RCC 7860 (cell line): ENCODE results near the gene RARG.
"Not testable (repeated sequence)": the region's sequence is repeated elsewhere in the genome, so short reads cannot be mapped to it uniquely, and the experiment has no call there.

Experiments
- DNase-seq: peaks from one replicate; pipeline ENCODE4 v3.0.0-alpha.2; 2015; ENCODE audit warnings: low spot score
- FAIRE-seq: peaks from 2 replicates; lab custom pipeline; 2012; peaks lifted over from hg19 to GRCh38; lab: Jason Lieb, UNC

The RARG gene

DNA sequence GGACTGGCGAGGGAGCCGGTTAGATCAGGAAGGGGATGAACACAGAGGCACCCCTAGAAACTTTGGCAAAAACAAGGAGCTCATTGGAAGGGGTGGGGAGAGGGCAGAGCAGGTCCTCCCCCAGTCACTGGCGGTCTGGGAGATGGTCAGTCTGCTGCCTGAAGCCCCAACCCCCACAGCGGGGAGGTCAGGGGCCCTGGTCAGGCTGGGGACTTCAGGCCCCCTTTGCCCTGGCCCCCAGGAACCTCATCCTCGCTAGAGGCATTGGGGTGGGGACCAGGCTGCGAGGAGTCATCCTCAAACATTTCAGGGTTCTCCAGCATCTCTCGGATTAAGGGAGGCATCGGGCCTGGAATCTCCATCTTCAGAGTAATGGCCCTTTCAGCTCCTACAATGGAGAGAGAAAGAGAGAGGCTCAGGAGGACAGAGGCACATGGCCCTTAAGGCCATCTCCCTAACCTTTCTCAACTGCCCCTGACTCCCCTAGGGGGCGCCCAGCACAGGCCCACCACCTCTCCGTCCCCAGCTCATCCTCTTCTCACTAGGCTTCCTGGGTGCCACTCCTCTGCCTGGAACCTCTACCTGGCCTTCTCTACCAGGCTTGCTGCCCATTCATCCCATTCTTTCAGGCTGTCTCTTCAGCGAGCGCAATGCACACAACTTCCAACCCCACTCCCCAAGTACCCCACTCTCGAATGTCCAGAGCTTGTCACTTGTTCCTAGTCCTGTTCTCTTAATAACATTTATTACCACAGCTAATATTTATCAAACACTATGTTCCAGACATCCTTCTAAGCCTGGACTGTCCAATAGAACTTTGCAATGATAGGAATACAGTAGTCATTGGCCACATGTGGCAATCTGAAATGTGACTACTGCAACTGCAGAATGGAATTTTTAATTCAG is 20.3 kb downstream of the RARG start:
- no peak for FAIRE-seq
- no peak for DNase-seq

DNA sequence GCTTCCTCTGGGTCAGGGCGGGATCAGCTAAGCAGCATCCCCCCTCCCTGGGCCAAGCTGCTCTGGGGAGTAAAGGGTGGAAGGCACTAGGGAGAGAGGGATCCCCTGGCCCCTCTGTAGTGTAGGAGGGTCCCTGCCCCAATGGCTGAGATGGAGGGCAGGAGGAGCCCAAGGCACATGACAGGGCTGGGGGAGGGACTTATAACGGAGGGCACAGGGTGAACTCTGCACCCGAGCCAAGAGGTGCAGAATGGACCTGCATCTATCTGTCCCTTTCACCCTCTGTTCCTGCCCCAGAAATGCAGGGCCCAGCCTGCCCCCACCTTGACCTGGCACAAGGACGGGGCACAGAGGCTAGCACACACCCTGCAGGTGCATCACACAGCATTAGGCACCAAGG is 21.2 kb downstream of the RARG start:
- FAIRE-seq: no peak
- DNase-seq: no peak

DNA sequence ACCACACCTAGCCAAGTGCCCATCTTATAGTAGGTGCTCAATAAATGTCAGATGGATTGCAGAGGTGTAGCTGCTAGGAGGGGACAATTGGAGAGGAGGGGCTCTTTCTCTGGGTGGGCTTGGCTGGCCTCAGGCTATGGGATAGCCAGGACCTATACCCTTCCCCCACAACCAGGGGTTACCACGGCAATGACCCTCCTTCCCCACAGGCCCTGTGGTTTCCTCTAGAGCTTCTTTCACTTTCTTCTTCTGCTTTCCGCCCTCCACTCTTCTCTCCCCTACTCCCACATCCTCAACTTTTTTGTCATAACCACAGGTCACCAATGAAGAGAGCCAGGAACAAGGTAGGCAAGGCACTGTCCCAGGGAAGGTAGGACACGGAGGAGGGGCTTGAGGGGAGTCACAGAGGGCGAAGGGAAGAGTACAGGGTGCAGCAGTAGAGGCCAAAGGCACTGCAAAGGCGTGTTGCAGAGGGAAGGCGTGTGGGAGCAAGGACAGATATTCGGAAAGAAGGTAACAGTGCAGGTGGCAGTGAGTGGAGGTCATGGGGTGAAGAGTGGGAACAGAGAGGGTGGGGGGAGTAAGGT is 23.0 kb downstream of the RARG start:
- DNase-seq: no peak
- no peak for FAIRE-seq

DNA sequence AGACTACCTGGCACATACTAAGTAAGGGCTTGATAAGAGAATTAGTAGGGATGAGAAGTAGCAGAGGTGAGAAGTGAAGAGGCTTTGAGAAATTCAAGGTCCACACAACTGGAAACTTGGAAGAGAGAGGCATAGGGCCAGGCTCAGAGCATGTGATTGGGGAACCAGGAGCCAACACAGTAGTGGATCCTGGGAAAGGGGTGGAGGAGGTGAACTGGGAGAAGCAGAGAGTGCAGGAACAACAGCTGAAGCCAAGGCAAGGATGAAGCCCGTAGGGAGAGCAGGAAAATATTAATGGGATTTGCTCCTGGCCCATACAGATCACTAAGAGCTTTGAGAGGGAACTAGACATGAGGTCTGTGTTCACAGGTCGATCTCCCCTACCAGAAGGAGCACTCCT is 23.6 kb downstream of the RARG start:
- FAIRE-seq: no peak
- DNase-seq: no peak

DNA sequence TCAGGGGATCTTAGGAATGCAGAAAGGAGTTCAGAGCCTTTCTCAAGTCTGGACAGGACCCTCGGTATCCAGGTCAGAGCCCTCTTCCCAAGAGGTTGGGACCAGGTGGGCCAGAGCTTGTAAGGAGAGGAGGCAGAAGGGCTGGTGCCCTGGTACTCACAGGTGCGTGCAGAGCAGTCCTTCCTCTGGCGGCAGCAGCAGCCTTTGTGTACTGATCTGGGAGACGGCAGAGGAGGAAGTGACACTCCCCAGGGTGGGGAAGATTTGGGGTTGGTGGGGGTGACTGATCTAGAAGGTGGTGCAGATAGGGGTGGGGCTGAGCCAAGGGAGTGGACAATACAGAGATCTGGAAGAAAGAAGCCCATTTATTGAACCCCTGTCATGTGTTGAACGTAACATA is 25.0 kb downstream of the RARG start, which contains the start of gene ITGB7:
Gene ITGB7, minus strand, starts transcription at position 210 of the 400 bp plus-strand sequence. CDS start 6,808 bp downstream, outside the sequence.
- FAIRE-seq (no peak), DNase-seq (no peak)

DNA sequence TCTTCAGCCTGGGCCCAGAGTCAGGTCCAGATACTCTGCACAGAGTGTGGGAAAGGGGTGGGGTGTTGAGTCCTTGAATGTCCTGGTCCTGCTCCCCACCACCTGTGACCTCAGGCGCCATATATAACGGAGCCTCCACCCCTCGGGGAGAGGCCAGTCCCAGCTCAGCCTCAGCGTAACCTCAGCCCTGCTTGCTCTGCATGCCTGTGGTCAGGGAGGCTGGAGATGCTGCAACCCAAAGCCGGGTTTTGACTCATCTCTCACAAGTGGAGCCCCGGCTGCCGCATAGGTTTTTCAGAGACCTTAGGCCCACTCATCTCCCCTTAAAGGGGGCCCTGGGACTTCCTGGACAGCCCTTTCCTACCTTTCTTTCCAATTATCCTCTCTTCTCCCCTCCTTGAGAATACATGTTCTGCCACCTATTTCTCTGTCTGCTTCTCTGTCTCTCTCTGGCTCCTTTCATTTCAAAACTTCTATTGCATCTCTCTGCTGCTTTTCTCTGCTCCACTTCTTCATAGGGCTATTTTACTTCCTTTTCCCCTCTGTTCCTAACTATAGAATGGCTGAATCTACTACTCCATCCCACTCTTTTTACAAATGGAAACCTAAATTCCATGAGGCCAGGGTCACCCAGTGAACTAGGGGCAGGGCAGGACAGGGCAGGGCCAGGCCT is 26.1 kb downstream of the RARG start:
- FAIRE-seq: no peak
- peak; percentile 52 for DNase-seq

DNA sequence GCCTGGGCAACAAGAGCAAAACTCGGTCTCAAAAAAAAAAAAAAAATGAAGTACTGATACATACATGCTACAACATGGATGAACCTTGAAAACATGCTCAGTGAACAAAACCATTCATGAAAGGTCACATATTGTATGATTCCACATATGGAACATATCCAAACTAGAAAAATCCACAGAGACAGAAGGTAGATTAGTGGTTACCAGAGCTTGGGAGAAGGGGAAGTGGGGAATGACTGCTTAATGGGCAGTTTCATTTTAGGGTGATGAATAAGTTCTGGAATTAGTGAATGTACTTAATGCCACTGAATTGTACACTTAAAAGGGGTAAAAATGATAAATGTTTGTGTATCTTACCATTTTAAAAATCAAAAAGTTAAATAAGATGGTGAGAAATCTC is 27.7 kb downstream of the RARG start:
- FAIRE-seq: no peak
- no peak for DNase-seq

DNA sequence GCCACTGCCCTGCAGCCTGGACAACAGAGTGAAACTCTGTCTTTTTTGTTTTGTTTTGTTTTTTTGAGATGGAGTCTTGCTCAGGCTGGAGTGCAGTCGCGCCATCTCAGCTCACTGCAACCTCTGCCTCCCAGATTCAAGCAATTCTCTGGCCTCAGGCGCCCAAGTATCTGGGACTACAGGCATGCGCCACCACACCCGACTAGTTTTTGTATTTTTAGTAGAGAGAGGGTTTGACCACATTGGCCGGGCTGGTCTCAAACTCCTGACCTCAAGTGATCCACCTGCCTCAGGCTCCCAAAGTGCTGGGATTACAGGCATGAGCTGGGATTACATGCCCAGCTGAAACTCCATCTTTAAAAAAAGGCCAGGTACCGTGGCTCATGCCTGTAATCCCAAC is 29.7 kb downstream of the RARG start:
- FAIRE-seq, DNase-seq: not testable (repeated sequence)

DNA sequence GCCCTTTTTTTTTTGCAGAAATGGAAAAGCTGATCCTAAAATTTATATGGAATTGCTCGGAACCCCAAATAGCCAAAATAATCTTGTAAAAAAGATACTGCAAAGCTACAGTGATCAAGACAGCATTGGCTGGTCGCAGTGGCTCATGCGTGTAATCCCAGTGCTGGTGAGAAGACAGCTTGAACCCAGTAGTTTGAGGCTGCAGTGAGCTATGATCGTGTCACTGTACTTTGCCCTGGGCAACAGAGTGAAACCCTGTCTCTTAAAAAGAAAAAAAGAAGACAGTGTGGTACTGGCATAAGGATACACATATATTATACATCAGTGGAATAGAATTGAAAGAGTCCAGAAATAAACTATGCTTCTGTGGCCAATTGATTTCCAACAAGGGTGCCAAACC is 30.4 kb downstream of the RARG start:
- no peak for FAIRE-seq
- no peak for DNase-seq

DNA sequence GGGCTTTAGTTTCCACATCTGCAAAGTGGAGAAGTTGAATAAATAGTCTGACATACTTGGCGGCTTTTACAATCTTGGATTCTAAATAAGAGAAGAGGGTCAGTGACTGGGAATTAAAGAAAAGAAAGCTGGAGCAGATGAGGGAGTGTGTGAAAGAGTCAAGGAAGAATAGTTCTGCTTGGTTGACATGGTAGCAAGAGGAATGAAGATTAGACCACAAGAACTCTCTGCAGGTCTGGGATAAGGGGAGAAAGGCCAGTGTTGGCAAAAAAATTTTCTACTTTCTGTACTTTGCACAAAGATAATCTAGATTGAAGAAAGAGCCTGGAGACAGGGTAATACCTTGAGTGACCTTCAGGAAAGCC is 30.9 kb downstream of the RARG start:
- FAIRE-seq (no peak), DNase-seq (peak; percentile 16)

DNA sequence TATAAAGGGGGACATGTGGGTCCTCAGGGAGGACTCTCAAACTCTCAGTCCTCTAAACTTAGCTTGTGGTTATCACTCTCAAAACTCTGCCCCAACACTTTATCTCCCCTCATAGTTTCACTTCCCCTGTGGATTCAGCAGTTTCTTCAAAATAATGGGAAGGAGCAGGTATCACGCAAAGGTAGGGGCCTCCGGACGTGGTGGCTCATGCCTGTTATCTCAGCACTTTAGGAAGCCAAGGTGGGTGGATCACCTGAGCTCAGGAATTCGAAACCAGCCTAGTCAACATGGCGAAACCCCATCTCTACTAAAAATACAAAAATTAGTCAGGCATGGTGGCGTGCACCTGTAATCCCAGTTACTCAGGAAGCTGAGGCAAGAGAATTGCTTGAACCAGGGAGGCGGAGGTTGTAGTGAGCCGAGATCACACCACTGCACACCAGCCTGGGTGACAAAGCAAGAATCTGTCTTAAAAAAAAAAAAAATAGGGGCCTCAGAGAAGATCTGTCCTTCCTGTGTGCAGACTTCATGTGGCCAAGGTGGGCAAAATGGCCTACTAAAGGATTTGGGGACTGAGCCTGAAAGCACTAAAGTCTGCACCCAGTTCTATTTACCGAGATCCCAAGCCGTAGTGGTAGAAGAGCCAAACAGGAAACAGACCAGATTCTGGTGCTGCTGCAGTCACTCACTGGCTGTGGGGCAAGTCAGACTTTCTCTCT is 31.4 kb downstream of the RARG start:
- no peak for FAIRE-seq
- no peak for DNase-seq

DNA sequence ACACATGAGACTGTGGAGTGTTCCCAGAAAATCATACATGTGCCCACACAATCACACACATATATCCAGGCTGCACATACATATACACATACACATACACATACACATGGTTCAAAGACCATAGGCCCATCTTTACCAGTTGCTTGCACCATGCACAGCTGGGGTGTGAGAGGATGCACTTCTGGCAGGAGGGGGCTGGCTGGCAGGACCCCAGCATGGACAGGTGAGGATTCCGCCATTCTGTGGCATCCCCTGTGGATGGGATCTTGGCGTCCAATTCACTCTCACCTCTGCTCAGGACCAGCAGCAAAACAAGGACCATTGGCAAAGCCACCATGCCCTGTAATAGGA is 31.9 kb downstream of the RARG start:
- FAIRE-seq (no peak), DNase-seq (no peak)

DNA sequence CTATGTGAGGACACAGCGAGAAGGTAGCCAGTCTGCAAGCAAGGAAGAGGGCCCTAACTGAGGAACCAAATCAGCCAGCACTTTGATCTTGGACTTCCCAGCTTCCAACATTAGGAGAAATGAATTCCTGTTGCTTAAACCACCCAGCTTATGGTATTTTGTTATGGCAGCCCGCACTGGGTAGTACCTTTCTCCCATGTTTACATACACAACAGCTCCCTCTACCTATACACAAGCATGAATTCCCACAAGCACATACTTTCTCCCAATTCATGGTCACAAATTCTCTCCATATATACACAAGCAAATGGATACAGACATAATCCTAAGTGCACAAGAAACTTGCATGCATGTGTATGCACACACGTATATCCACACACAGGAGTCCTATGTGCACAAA is 32.3 kb downstream of the RARG start:
- FAIRE-seq (no peak), DNase-seq (no peak)

DNA sequence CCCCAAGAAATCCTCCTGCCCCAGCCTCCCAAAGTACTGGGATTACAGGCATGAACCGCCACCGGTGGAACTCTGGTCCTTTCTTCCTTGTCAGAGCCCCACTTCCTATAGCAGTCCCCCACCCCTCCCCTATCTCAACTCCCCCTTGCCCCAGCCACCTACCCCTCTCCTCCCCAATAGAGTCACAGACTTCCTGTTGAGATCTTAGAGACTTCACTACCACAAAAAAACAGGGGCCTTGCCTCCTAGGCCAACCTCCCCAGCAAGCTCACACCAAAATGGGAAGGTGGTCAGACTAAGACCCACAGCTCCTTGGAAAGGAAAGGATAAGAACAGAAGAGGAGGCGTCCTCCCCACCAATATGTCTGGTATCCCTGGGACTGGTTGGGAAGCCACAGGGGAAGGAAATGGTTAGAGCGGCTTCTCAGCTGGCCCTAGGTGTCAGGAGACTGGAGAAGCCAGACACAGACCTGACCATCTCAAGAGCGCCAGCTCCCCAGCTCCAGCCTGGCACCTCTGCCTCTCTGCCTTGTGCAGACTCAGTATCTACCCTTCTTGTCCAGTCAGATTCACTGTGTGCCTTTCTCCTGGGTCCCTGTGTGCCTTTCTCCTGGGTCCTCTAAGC is 33.4 kb downstream of the RARG start:
- no peak for DNase-seq
- no peak for FAIRE-seq

DNA sequence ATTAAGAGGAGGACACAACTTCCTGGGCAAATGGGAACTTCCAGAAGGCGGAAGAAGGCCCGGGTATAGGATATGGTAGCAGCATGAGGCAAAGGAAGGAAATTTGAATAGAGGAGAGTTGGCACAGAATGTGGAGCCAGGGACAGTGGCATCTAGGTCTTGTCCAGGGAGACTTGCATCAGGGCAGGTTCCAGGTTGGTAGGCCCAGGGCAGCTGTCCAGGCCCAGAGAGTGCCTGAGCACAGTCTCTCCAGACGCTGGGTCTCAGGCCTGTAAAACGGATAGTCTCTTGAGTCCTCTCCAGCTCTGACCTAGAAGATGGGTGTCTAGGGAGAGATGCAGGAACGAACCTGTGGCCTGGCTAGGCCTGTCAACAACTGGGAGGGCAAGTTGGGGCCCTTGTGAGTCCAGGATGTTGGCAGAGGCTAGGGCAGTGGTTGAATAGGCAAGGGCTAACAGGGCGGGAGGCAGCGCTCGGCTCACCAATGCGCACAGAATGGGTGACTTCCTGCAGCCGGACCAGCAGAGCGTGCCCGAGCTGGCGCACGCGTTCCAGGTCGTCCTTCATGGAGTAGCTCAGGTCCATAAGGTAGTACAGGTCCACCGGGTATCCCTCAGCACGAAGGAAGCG is 34.9 kb downstream of the RARG start:
- FAIRE-seq (no peak), DNase-seq (peak; percentile 6)

DNA sequence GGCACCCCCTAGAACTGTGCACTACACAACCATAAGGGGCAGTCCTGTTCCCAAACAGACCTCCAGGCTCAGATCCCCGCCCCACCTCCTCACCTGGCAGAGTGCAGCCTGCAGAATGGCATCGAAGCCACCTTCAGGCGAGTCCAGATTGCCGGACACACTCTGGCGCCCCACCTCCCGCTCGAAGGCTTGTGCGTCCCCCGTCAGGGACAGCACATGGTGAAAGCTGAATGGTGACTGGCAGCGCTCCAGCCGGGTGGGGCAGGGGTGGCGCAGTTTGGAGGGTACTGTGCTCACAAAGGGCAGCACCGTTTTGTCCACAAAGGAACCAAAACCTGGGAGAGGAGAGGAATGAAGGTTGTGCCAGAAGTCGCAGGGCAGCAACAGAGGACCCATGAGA is 35.5 kb downstream of the RARG start:
- FAIRE-seq (no peak), DNase-seq (no peak)

DNA sequence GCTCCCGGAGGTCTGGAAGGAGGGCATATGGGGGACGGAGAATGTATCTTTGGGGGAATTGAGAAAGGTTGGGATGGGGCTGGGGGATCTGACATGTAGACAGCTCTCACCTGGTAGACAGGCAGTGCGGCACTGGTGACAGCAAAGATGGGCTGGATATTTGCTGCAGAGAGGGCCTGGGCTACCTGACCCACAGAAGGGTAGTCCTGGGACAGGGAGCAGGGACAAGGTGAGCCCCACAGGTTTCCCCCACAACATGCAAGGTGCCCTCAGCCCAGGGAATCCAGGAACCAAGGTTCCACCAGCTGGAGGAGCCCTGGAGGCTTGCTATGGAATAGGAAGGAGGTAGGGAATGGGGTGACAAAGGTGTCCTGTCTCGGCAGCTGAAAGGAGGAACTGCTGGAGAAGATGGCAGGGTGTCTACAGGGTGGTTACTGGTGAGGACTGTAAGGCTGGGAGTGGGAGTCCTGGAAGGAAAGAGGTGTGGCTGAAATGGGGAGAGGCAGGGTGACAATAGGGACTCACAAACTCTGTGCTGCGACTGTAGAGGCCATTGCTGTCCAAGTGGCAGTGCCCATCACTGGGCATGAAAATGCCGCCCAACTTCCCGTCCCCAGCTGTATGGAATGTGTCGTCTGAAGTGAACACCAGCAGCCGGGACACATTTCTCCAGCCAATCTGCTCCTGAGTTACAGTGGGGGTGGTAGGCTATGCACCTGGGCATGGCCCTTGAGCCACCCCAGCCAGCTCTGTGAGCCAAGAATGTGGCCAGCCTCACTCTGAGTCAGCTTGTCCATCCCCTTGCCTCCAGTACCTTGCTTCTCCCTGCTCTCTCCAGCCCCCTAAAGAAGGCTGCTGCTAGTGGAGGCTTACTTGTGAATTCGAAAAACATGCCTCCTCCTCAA is 36.2 kb downstream of the RARG start:
- peak; percentile 16 for DNase-seq
- no peak for FAIRE-seq

DNA sequence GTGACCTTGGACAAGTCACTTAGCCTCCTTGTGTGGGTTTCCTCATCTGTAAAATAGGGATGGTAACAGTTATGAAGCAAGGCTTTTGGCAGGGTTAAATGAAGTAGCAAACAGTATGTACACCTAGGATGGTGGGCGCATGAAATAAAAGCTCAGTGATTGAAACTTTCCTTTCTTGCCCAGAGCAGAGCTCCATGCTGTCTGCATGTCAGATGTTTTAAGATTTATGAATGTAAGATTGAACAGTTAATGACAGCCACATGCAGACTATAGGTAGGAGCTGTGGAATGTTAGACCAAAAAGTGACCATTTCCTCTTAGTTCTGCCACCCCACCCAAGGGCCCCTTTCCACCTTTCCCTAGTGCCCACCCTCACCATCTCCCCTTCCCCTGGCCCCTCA is 37.0 kb downstream of the RARG start:
- no peak for DNase-seq
- no peak for FAIRE-seq

DNA sequence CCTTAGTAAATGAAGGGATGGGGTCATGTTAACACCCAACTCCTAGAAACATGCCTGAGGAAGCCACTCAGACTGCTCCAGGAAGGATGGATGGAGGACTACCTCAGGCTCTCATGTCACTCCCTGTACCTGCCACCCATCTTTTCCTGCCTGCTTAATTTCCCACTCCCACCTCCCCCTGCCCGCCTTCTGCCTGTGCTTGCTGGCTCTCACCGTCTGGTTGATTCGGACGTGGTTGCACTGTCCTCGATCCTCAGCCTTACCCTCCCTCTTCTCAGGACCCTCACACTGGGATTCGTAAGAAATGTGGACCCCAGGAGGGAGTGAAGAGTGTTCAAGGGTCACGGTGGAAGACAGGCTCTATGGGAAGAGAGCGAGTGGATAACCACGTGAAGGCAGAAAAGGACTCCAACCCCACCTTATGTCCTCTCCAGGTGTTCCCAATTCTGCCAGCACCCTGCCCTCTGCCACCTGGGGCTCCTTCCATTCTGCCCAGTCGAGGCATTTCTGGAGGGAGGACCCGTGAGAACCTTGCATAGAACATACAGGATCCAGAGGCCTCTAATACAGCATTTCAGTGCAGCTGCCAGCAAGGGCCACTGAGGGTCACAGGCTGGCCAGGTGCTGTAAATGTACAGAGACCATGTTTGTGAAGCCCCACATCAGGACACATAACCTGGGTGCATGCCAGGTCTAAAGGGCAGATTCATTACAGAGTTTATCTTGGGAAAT is 37.9 kb downstream of the RARG start:
- FAIRE-seq (no peak), DNase-seq (no peak)
